ENCODE data around the gene MRPL11.
"Not testable (repeated sequence)": the region's sequence is repeated elsewhere in the genome, so short reads cannot be mapped to it uniquely, and the experiment has no call there.

MRPL11 gene

GRCh38 chr11:66443602-66444001, 5.0 kb upstream of the MRPL11 start:
- TF ChIP-seq, protein P1, sequence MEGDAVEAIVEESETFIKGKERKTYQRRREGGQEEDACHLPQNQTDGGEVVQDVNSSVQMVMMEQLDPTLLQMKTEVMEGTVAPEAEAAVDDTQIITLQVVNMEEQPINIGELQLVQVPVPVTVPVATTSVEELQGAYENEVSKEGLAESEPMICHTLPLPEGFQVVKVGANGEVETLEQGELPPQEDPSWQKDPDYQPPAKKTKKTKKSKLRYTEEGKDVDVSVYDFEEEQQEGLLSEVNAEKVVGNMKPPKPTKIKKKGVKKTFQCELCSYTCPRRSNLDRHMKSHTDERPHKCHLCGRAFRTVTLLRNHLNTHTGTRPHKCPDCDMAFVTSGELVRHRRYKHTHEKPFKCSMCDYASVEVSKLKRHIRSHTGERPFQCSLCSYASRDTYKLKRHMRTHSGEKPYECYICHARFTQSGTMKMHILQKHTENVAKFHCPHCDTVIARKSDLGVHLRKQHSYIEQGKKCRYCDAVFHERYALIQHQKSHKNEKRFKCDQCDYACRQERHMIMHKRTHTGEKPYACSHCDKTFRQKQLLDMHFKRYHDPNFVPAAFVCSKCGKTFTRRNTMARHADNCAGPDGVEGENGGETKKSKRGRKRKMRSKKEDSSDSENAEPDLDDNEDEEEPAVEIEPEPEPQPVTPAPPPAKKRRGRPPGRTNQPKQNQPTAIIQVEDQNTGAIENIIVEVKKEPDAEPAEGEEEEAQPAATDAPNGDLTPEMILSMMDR (IDR thresholded peaks at IDR 0.05; ENCODE audit: extremely low read depth, missing control alignments) = no peak
- DNase-seq (ENCODE audit: low spot score) = no peak

GRCh38 chr11:66440940-66441282, 2.3 kb upstream of the MRPL11 start:
- not testable (repeated sequence) for DNase-seq (ENCODE audit: low spot score)

DNA sequence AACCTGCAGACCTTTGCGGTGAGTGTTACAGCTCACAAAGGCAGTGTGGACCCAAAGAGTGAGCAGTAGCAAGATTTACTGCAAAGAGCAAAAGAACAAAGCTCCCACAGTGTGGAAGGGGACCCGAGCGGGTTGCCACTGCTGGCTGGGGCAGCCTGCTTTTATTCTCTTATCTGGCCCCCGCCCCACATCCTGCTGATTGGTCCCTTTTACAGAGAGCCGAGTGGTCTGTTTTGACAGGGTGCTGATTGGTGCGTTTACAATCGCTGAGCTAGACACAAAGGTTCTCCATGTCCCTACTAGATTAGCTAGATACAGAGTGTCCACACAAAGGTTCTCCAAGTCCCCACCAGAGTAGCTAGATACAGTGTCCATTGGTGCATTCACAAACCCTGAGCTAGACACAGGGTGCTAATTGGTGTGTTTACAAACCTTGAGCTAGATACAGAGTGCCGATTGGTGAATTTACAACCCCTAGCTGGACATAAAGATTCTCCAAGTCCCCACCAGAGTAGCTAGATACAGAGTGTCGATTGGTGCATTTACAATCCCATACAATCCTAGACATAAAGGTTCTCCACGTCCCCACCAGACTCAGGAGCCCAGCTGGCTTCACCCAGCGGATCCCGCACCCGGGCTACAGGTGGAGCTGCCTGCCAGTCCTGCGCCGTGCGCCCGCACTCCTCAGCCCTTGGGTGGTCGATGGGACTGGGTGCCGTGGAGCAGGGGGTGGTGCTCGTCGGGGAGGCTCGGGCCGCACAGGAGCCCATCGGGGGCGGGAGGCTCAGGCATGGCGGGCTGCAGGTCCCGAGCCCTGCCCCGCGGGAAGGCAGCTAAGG, 1.7 kb upstream of the MRPL11 start:
- not testable (repeated sequence) for DNase-seq (ENCODE audit: low spot score)

DNA sequence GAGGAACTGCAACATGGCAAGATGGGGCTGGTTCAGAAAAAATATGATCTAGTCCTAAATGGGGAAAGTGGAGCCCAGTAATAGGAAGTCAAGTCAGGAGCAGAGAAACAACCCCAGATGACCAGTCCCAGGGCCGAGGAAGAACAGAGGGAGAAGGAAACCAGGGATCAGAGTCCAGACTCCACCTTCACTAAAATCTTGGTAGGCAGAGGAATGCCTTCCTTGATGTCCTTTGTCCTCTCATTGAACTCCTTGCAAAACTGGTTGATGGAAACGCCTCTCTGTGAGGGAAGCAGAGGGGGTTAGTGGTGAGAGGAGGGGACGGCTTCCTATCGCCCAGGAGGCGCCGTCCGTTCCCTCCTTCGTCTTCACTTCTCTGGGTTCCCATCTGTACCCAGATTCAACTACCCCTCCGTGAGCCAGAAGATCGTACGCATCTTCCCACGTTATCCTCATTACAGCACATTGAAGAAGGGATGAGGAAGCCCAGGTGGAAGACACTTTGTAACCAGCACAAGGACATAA, 607 bp downstream of the MRPL11 start:
- TF ChIP-seq, protein P1 (IDR thresholded peaks at IDR 0.05; ENCODE audit: extremely low read depth, missing control alignments) = no peak
- DNase-seq (ENCODE audit: low spot score) = no peak

GRCh38 chr11:66432597-66432996, 6.1 kb downstream of the MRPL11 start:
- TF ChIP-seq, protein P1 (IDR thresholded peaks at IDR 0.05; ENCODE audit: extremely low read depth, missing control alignments) = no peak
- no peak for DNase-seq (ENCODE audit: low spot score)

- DNase-seq (ENCODE audit: low spot score) = not testable (repeated sequence)
These were observed 6.7 kb downstream of the MRPL11 start for GRCh38 chr11:66431871-66432329.

- not testable (repeated sequence) for DNase-seq (ENCODE audit: low spot score)
These were observed 7.4 kb downstream of the MRPL11 start for GRCh38 chr11:66431287-66431686.

GRCh38 chr11:66429983-66430602, 8.6 kb downstream of the MRPL11 start:
- TF ChIP-seq, protein P1 (IDR thresholded peaks at IDR 0.05; ENCODE audit: extremely low read depth, missing control alignments) = peak; percentile 77
- DNase-seq (ENCODE audit: low spot score) = peak; percentile 84

GRCh38 chr11:66428933-66429332, 9.7 kb downstream of the MRPL11 start:
- TF ChIP-seq, protein P1 (IDR thresholded peaks at IDR 0.05; ENCODE audit: extremely low read depth, missing control alignments) = no peak
- DNase-seq (ENCODE audit: low spot score) = no peak

Measured in GM20000 (cell line).